NCI-H774 (cell line): Measurements from ENCODE around the gene RAB4B.
A peak's percentile ranks its signal among the peaks of the same experiment; 100 is the strongest.
"Not testable (repeated sequence)": the region's sequence is repeated elsewhere in the genome, so short reads cannot be mapped to it uniquely, and the experiment has no call there.

Experiments used
- DNase-seq: peaks from one replicate; lab custom pipeline; 2025; lab: John Stamatoyannopoulos, UW

The RAB4B gene, protein sequence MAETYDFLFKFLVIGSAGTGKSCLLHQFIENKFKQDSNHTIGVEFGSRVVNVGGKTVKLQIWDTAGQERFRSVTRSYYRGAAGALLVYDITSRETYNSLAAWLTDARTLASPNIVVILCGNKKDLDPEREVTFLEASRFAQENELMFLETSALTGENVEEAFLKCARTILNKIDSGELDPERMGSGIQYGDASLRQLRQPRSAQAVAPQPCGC

DNA sequence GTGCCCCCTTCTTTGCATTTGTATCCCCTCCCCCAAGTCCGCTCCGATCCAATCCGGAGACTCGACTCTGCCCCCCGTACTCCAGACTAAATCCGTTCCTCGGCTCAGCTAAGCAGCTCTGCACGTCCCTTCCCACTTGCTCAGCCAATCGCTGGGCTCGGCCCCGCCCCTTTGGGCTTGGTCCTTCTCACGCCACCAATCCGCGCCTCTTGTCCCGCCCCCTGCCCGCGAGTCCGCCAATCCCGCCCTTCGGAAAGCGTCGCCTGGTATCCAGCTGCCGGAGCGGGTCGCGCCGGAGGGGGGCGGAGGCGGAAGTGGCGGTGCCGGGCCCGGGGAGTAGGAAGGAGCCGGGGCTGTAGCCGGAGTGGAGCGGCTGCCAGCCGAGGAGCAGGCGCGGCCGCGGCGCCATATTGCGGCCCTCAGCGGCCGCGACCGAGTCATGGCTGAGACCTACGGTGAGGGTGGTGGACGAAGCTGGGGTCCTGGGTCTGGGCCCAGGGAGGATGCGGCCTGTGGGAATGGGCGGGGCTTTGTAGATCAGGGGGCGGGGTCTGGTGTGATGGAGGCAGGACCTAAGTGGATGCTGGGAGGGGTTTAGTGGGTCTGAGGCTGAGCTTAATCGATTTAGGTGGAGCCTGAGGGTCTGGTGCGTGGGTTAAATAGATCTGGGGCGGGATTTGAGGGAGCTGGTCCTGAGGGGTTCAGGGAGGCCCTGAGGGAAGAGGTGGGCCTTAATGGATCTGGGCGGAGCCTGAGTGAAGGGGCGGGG is at the start of gene RAB4B:
TSS of gene RAB4B (plus strand) at position 311 of the 769 bp plus-strand sequence. CDS start at position 440, 129 bp downstream.
- DNase-seq: peak; percentile 98

DNA sequence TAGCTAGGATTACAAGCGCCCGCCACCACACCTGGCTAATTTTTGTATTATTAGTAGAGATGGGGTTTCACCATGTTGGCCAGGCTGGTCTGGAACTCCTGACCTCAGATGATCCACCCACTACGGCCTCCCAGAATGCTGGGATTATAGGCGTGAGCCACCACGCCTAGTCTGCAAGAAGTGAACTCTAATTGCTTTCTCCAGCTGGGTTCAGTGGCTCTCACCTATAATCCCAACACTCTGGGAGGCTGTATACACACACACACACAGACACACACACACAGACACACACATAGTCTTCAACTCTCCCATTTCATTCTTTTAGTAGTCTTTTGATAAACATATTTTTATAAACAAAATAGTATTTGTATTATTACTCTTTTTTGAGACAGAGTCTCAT is 48.0 kb upstream of the RAB4B start:
- not testable (repeated sequence) for DNase-seq

DNA sequence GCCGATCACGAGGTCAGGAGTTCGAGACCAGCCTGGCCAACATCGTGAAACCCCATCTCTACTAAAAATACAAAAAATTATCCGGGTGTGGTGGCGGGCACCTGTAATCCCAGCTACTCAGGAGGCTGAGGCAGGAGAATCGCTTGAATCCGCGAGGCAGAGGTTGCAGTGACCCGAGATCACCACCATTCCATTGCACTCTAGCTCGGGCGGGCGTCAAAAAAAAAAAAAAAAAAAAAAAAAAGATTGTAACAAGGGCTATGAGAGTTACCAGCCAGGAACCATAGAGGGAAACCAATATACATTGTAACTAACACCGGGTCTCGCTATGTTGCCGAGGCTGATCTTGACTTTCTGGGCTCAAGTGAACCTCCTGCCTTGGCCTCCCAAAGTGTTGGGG is 45.7 kb upstream of the RAB4B start:
- not testable (repeated sequence) for DNase-seq

DNA sequence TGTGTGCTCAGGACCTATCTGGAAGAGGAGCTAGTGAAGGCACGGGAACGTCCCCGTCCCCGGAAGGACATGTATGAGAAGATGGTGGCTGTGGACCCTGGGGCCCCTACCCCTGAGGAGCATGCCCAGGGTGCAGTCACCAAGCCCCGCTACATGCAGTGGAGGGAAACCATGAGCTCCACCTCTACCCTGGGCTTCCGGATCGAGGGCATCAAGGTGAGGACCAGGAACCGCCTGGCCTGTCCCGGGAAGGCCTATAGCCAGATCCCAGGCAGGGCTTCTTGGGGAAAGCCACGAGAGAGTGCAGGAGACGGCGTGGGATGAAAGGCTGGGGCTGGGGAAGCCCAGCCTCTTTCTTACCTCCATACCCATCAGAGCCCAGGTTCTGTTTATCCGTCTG is 44.9 kb upstream of the RAB4B start:
- no peak for DNase-seq

DNA sequence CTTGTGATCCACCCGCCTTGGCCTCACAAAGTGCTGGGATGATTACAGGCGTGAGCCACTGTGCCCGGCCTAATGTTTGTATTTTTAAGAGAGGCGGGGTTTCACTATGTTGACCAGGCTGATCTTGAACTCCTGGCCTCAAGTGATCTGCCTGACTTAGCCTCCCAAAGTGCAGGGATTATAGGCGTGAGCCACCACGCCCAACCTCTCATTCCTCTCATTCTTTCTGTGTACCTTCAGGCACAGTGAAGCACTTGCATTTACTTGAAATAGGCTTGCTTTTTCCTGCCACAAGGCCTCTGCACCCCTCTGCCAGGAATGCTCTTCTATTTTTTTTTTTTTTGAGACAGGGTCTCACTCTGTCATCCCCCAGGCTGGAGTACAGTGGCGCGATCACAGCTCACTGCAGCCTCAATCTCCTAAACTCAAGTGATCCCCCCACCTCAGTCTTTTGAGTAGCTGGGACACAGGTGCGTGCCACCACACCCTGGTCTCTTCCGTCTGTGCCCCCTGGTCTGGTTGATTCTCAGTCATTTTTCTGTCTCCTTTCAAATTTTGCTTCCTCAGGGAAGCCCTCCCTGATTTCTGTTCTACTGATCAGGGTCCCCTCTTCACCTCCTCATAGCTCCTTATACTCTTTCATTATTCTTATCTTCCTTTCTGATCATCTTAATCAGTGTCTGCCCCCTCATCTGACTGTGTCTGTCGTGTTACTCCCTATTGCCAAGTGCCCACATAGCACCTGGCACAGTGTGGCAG is 42.9 kb upstream of the RAB4B start:
- DNase-seq: no peak

DNA sequence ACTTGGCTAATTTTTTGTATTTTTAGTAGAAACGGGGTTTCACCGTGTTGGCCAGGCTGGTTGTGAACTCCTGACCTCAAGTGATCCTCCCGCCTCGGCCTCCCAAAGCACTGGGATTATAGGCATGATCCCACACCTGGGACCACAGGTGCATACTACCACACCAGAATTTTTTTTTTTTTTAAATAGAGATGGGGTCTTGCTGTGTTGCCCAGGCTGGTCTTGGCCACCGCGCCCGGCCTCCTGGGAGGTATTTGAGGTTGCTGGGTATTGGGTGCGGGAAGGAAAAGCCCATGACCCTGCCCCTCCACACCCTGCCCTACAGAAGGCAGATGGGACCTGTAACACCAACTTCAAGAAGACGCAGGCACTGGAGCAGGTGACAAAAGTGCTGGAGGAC is 41.4 kb upstream of the RAB4B start:
- DNase-seq: no peak

DNA sequence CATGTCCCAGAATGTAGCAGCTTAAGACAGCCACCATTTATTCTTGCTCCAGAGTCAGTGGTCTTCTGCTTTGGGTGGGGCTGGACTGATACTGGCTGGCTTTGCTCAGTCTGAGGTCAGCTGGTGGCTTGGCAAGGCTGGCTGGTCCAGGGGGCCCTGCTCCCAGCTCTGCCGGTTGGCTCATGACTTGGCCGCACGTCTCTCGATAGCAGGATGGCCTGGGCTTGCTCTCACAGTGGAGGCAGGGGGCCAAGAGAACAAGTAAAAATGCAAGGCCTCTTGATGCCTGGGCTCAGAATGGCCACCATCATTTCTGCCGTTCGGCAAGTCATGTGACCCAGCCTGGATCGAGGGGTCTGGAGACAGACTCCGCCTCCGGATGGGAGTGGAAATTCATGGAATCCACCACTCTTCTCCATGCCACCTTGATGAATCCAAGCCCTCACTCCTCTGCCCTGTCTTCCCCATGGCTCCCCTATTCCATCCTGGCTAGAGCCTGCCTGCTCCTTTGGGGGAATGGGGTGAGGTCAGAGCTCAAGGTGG is 40.9 kb upstream of the RAB4B start:
- DNase-seq: no peak

DNA sequence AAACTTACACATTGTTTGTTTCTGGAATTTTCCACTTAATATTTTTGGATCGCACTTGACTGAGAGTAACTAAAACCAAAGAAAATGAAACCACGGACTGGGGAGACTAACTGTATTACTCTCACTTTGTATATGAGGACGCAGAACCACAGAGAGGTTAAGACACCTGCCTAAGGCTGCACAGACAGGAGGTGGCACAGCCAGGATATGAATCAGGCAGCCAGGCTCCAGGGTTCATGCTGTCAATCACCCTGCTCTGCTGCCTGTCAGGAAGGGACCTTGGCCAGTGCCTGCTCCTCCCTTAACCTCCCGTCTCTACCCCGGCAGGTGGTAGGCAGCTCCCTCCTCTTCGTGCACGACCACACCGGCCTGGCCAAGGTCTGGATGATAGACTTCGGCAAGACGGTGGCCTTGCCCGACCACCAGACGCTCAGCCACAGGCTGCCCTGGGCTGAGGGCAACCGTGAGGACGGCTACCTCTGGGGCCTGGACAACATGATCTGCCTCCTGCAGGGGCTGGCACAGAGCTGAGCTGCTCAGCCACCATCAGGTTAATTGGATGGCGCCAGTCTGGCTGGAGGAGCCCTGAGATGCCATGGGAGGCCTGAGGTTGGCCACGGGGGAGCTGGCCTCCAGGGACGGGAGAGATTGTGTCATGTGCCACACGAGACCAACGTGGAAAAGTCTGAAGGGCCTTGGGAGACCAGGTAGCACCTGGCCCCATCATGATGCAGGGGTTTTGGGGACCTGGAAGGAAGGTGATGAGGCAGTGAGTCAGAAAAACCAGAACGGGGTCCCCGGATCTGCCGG is 38.8 kb upstream of the RAB4B start:
- DNase-seq: no peak

DNA sequence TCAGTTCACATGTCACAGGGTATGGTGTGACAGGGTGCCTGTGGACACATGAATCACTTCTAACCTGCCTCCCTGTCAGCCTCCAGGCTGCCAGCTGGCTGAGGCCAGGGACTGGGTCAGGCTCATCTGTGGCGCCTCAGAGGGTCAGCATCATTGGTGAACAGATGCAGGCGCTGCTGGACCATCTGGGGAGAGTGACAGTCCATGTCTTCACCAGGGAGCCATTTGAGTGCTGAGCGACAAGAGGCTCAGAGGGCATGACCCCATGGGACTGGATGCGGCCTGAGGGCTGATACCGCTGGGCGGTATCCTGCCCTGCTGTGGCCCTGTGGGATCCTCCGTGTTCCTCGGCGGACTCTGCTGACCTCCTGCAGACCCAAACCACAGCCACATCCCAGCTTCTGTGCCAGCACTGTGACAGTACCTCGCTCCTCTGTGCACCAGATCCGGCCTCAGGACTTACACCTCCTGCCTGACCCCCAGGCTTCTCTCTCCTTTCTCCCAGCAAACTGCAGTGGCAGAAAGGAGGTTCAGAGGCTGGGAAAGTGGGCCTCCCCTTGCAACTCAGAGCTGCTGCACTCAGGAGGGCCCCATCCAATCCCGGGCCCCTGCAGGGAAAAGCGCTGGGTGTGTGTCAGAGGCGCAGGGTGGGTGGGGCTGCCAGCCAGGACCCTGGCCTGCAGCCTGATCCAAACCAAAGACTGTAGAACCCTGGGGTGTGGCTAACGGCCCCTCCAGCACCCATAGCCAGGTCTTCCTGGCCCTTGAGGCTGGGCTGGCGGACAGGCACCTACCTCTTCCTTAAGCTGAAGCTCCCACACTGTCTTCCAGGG is 38.0 kb upstream of the RAB4B start:
- no peak for DNase-seq

DNA sequence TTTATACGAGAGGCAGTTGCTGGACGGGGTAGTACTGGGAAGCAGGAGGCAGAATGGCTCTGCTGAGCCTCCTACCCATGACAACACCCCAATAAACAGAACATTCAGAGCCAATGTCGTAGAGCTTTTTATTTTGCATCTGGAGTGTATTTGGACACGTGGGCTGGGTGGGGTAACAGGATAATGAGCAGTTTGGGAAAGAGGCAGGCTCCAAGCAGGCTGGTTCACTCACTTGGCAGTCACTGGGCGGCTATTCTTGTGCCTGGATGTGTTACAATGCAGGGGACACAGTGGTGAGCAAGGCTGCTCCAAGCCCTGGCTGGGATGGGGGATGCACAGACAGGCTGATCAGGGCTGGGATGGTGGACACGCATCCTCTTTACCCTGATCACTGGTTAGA is 37.3 kb upstream of the RAB4B start:
- DNase-seq: no peak

DNA sequence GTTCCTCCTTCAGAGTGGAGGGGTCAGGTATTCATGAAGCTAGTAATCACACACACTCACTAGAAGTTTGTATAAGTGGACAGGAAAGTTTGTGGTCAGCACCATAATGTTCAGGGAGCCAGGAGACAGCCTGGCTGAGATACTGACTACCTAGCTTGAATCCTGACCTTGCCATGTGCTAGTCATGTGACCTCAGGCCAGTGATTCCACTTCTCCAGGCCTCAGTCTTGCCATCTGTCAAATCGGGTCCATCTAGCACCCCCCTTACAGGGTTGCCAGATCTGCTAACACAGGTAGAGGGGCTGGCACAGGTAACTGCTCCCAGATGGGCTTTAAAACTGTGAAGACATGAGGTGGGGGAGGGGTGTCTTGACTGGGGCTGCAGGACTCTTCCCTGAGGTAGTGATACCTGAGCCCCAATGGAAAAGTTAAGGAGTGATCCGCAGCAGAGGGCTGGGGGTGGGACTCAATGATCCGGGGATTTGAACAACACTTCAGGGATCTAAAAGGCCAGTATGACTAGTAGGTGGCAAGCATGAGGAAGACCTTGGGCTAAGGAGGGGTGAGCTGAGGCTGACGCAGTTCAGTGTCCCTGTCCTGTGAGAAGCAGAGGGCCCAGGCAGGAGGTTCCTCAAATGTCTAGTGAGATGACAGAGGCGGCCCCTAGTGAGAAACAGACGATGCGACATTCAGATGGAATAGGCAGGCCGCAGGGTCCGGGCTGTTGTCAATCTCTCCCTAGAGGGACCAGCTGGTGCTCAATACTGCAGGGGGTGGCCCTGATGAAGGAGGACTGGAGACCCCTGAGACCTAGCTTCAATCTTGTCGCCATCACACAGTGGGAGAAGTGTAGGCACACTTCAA is 36.3 kb upstream of the RAB4B start:
- no peak for DNase-seq

DNA sequence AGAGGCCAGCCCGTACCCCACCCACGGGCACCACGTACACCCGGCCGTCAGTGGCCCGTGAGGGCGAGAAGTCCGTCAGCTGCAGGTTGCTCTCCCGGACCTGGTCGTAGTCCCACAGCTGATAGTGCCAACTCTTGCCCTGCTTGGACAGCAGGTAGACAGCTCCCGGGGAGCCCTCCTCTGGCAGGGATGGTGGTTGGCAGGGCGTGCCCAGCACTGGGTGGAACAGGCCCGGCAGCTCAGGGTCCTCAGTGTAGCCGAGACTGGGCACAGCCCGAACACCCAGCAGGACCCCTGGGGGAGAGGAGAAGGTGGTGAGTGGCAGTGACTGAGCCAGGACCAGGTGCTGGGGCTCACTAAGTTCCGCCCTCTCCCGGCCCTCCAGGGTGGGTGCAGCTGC is 35.6 kb upstream of the RAB4B start:
- DNase-seq: no peak

DNA sequence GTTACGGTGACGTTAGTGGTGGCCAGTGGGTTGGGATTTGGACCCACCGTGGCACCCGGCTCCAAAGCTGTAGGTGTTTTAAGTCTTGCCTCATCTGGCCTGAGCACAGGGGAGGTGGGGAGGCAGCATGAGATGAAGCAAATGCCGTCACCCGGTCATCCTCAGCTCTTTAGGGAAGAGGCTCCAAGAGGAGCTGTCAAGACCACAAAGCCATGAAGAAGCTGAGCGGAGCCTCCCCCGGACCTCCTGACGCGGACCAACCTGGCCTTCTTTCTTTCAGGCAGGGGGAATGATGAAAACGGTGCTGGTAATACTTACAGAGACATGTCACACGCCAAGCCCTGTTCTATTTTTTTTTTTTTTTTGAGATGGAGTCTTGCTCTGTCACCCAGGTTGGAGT is 35.2 kb upstream of the RAB4B start:
- DNase-seq: no peak

DNA sequence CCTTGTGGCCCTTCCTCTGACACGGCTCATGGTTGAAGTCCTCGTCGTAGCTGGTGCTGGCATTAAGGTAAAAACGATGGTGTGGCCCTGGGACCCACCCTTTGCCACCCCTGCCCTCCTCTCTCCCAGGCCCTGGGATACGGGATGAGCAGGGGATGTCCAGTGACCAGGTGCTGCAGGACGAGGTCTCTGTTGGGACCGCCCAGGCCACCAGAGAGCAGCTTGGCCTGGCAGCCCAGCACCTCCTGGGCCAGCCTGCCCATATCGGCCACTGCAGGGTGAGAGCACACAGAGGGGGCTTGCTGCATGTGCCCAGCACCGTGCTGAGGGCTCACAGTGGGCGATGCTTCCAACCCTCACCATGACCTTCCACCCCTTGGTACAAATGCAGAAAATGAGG is 34.1 kb upstream of the RAB4B start:
- DNase-seq: no peak

DNA sequence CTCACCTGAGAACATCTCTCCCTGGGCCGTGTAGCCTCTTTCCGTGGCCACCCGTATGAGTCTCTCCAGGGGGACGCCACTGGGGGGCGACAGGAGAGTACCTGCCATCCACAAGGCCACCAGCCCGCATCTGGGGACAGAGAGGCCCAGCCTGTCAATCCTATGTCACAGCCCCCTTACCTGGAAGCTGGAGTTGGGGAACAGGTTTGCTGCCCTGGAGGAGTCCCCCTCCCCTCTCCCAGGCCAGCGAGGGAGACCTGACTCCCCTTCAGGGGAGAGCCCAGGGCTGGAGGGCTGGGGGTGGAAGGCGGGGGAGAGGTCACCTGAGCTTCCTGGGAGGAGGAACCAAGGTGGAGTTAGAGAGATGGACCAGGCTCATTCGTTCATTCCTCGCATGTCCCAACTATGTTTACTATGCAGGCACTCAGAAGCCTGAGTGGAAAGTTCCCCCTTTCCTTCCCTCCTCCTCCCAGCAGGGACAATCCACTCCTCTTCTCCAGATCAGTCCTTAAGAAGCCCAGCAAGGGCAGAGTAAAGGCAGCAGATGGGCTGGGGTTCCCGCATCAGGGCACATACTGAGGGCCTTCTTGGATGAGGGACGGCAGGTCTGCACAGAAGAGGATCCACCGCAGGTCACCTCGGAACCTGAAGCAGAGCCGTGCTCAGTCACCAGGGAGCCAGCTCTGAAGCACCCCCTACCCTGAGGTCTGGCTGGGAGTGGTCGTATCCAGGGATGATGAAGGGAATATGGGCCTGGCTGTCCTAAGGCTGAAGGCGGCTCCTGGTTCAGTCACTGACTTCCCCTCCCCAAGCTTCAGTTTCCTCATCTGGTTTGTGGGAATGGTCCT is 33.3 kb upstream of the RAB4B start:
- no peak for DNase-seq

DNA sequence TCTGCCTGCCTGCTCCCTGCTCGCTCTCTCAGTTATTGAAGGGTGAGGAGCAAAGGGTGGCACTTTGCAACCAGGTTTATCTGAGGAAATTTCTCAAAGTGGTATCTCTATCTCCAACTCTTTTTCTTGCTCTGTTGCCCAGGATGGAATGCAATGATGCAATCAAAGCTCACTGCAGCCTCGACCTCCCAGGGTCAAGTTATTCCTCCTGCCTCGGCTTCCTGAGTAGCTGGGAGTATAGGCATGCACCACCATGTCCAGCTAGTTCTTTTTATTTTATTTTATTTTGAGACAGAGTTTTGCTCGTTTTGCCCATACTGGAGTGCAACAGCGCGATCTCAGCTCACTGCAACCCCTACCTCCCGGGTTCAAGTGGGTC is 32.7 kb upstream of the RAB4B start:
- no peak for DNase-seq

DNA sequence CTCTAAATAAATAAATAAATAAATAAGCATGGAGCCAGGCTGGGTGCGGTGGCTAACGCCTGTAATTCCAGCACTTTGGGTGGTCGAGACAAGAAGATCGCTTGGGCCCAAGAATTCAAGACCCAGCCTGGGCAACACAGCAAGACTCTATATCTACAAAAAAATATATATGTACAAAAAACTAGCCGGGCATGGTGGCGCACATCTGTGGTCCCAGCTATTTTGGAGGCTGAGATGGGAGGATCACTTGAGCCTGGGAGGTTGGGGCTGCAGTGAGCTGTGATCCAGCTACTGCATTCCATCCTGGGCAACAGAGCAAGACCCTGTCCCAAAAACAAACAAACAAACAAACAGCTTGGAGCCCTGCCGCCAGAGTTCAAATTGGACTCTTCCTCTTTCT is 30.5 kb upstream of the RAB4B start:
- DNase-seq: no peak

DNA sequence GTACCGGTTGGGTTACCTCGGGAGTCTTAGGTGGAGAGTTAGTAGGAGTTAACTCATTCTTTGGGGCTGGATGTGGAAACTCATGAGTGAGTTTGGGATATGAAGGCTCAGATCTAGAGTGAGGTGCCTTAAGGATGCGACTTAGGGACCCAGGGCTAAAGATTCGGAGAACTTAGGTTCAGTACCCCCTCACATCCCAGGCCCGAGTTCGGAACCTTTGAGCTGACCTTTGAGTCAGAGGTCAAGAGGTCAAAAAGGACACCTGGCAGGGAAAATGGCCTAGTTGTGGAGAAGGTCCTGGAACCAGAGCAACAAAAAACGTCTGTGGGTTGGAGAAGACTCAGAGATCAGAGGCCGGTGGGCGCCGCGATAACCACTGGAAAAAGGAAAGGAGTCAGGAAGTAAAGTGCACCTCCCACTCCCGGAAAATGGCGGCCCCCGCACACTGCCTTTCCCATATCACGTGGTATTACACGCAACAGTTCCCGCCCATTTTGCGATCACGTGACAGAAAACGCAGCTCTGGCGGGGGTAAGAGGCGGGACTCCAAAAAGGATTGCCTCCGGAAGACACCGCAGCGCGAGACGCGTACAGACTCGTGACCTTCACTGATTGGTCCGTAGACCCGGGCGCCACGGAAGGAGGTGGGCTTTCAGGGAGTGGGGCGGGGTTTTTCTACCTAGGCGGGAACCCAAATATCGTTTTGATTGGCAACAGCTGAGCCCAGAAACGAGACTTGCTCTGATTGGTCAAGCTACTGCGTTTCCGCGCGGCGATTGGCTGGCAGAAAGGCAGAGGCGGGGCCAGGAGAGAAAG is 27.8 kb upstream of the RAB4B start, which contains the start of gene ACTMAP:
TSS of gene ACTMAP (minus strand) at position 420 of the 816 bp plus-strand sequence. CDS start 674 bp downstream, outside the sequence.
- DNase-seq: peak; percentile 99
